Measurements from ENCODE around the gene ZNF462.

Gene ZNF462

GRCh38 chr9:106906129-106906528 lies 43.2 kb downstream of the ZNF462 start:
- Histone ChIP-seq H3K4me1 (ENCODE audit: insufficient read depth, low read length) (no peaks in the 10 kb centered on the region), H3K9me3 (ENCODE audit: low read length) (peaks cover 21% of the 10 kb centered on the region), H2AFZ (ENCODE audit: low read depth, low read length) (no peak overlapping the region), H3K4me3 (ENCODE audit: low read length) (no peak overlapping the region), H3K27me3 (ENCODE audit: insufficient read depth, low read length) (no peaks in the 10 kb centered on the region), H3K36me3 (ENCODE audit: insufficient read depth, low read length) (peaks cover 4% of the 10 kb centered on the region)

GRCh38 chr9:106911951-106912350 lies 49.0 kb downstream of the ZNF462 start:
- Histone ChIP-seq H3K27me3 (ENCODE audit: insufficient read depth, low read length) (no peaks in the 10 kb centered on the region), H3K4me3 (ENCODE audit: low read length) (no peak overlapping the region), H3K9me3 (ENCODE audit: low read length) (peaks cover 6% of the 10 kb centered on the region), H2AFZ (ENCODE audit: low read depth, low read length) (no peak overlapping the region), H3K4me1 (ENCODE audit: insufficient read depth, low read length) (peaks cover 16% of the 10 kb centered on the region), H3K36me3 (ENCODE audit: insufficient read depth, low read length) (peaks cover 18% of the 10 kb centered on the region)

GRCh38 chr9:106913276-106913675 lies 50.3 kb downstream of the ZNF462 start:
- Histone ChIP-seq H3K9me3 (ENCODE audit: low read length) (peaks cover 6% of the 10 kb centered on the region), H3K36me3 (ENCODE audit: insufficient read depth, low read length) (peaks cover 18% of the 10 kb centered on the region), H3K4me3 (ENCODE audit: low read length) (no peak overlapping the region)

GRCh38 chr9:106915851-106916250 lies 52.9 kb downstream of the ZNF462 start:
- Histone ChIP-seq H3K9me3 (ENCODE audit: low read length) (peaks cover 4% of the 10 kb centered on the region), H3K4me1 (ENCODE audit: insufficient read depth, low read length) (peaks cover 27% of the 10 kb centered on the region)

More at GRCh38 chr9:106913276-106913675, 50.3 kb downstream of the ZNF462 start:
- no peak overlapping the region for H2AFZ ChIP-seq (ENCODE audit: low read depth, low read length)
- no peaks in the 10 kb centered on the region for H3K27me3 ChIP-seq (ENCODE audit: insufficient read depth, low read length)
- peaks cover 18% of the 10 kb centered on the region for H3K4me1 ChIP-seq (ENCODE audit: insufficient read depth, low read length)

GRCh38 chr9:106916466-106917235 lies 53.7 kb downstream of the ZNF462 start:
- no peak overlapping the region for H3K4me3 ChIP-seq (ENCODE audit: low read length)
- peaks cover 35% of the 10 kb centered on the region for H3K4me1 ChIP-seq (ENCODE audit: insufficient read depth, low read length)
- peaks cover 20% of the 10 kb centered on the region for H3K36me3 ChIP-seq (ENCODE audit: insufficient read depth, low read length)
- H3K27me3 ChIP-seq (ENCODE audit: insufficient read depth, low read length) = no peaks in the 10 kb centered on the region
- H2AFZ ChIP-seq (ENCODE audit: low read depth, low read length) = no peak overlapping the region
- H3K9me3 ChIP-seq (ENCODE audit: low read length) = peaks cover 4% of the 10 kb centered on the region

More at GRCh38 chr9:106915851-106916250, 52.9 kb downstream of the ZNF462 start:
- Histone ChIP-seq H2AFZ (ENCODE audit: low read depth, low read length) (no peak overlapping the region), H3K4me3 (ENCODE audit: low read length) (no peak overlapping the region), H3K27me3 (ENCODE audit: insufficient read depth, low read length) (no peaks in the 10 kb centered on the region), H3K36me3 (ENCODE audit: insufficient read depth, low read length) (peaks cover 21% of the 10 kb centered on the region)

GRCh38 chr9:106918825-106919509 lies 56.0 kb downstream of the ZNF462 start:
- Histone ChIP-seq H2AFZ (ENCODE audit: low read depth, low read length) (no peak overlapping the region), H3K27me3 (ENCODE audit: insufficient read depth, low read length) (no peaks in the 10 kb centered on the region), H3K9me3 (ENCODE audit: low read length) (peaks cover 3% of the 10 kb centered on the region), H3K36me3 (ENCODE audit: insufficient read depth, low read length) (peaks cover 17% of the 10 kb centered on the region), H3K4me1 (ENCODE audit: insufficient read depth, low read length) (peaks cover 48% of the 10 kb centered on the region), H3K4me3 (ENCODE audit: low read length) (no peak overlapping the region)

GRCh38 chr9:106920091-106920490 lies 57.1 kb downstream of the ZNF462 start:
- Histone ChIP-seq H3K4me3 (ENCODE audit: low read length) (no peak overlapping the region), H2AFZ (ENCODE audit: low read depth, low read length) (no peak overlapping the region), H3K4me1 (ENCODE audit: insufficient read depth, low read length) (peaks cover 48% of the 10 kb centered on the region), H3K9me3 (ENCODE audit: low read length) (peaks cover 11% of the 10 kb centered on the region), H3K27me3 (ENCODE audit: insufficient read depth, low read length) (no peaks in the 10 kb centered on the region), H3K36me3 (ENCODE audit: insufficient read depth, low read length) (peaks cover 28% of the 10 kb centered on the region)

GRCh38 chr9:106920701-106921283 lies 57.8 kb downstream of the ZNF462 start:
- Histone ChIP-seq H3K9me3 (ENCODE audit: low read length) (peaks cover 17% of the 10 kb centered on the region), H3K4me3 (ENCODE audit: low read length) (peak overlapping the region; percentile 12), H2AFZ (ENCODE audit: low read depth, low read length) (no peak overlapping the region), H3K36me3 (ENCODE audit: insufficient read depth, low read length) (peaks cover 35% of the 10 kb centered on the region), H3K4me1 (ENCODE audit: insufficient read depth, low read length) (peaks cover 43% of the 10 kb centered on the region), H3K27me3 (ENCODE audit: insufficient read depth, low read length) (no peaks in the 10 kb centered on the region)

GRCh38 chr9:106921341-106921899 lies 58.5 kb downstream of the ZNF462 start:
- Histone ChIP-seq H3K27me3 (ENCODE audit: insufficient read depth, low read length) (no peaks in the 10 kb centered on the region), H3K4me3 (ENCODE audit: low read length) (peak overlapping the region; percentile 13), H3K4me1 (ENCODE audit: insufficient read depth, low read length) (peaks cover 37% of the 10 kb centered on the region), H3K36me3 (ENCODE audit: insufficient read depth, low read length) (peaks cover 41% of the 10 kb centered on the region), H2AFZ (ENCODE audit: low read depth, low read length) (no peak overlapping the region), H3K9me3 (ENCODE audit: low read length) (peaks cover 22% of the 10 kb centered on the region)

GRCh38 chr9:106922026-106922425 lies 59.1 kb downstream of the ZNF462 start:
- no peak overlapping the region for H2AFZ ChIP-seq (ENCODE audit: low read depth, low read length)
- peaks cover 26% of the 10 kb centered on the region for H3K9me3 ChIP-seq (ENCODE audit: low read length)
- no peaks in the 10 kb centered on the region for H3K27me3 ChIP-seq (ENCODE audit: insufficient read depth, low read length)
- H3K36me3 ChIP-seq (ENCODE audit: insufficient read depth, low read length) = peaks cover 45% of the 10 kb centered on the region
- peaks cover 32% of the 10 kb centered on the region for H3K4me1 ChIP-seq (ENCODE audit: insufficient read depth, low read length)
- no peak overlapping the region for H3K4me3 ChIP-seq (ENCODE audit: low read length)

GRCh38 chr9:106925392-106925791 lies 62.4 kb downstream of the ZNF462 start:
- Histone ChIP-seq H3K36me3 (ENCODE audit: insufficient read depth, low read length) (peaks cover 72% of the 10 kb centered on the region), H3K4me3 (ENCODE audit: low read length) (no peak overlapping the region), H3K9me3 (ENCODE audit: low read length) (peaks cover 45% of the 10 kb centered on the region), H3K4me1 (ENCODE audit: insufficient read depth, low read length) (peaks cover 25% of the 10 kb centered on the region), H3K27me3 (ENCODE audit: insufficient read depth, low read length) (no peaks in the 10 kb centered on the region), H2AFZ (ENCODE audit: low read depth, low read length) (no peak overlapping the region)

GRCh38 chr9:106927916-106928315 lies 65.0 kb downstream of the ZNF462 start:
- Histone ChIP-seq H3K4me1 (ENCODE audit: insufficient read depth, low read length) (peaks cover under 1% of the 10 kb centered on the region), H3K27me3 (ENCODE audit: insufficient read depth, low read length) (no peaks in the 10 kb centered on the region), H3K4me3 (ENCODE audit: low read length) (no peak overlapping the region), H3K9me3 (ENCODE audit: low read length) (peaks cover 45% of the 10 kb centered on the region), H2AFZ (ENCODE audit: low read depth, low read length) (no peak overlapping the region), H3K36me3 (ENCODE audit: insufficient read depth, low read length) (peaks cover 97% of the 10 kb centered on the region)

- H3K36me3 ChIP-seq (ENCODE audit: insufficient read depth, low read length) = peaks cover 98% of the 10 kb centered on the region
These were observed 65.4 kb downstream of the ZNF462 start for GRCh38 chr9:106928350-106928749.

More at GRCh38 chr9:106928350-106928749, 65.4 kb downstream of the ZNF462 start:
- no peaks in the 10 kb centered on the region for H3K27me3 ChIP-seq (ENCODE audit: insufficient read depth, low read length)
- H3K4me3 ChIP-seq (ENCODE audit: low read length) = no peak overlapping the region
- H3K4me1 ChIP-seq (ENCODE audit: insufficient read depth, low read length) = no peaks in the 10 kb centered on the region
- H3K9me3 ChIP-seq (ENCODE audit: low read length) = peaks cover 43% of the 10 kb centered on the region
- H2AFZ ChIP-seq (ENCODE audit: low read depth, low read length) = no peak overlapping the region
